Fibroblast of skin of right quadriceps (primary cell): Measurements from ENCODE around the gene RWDD3.

Source experiments
- DNase-seq: peaks from one replicate; pipeline ENCODE4 v3.0.0-alpha.2; 2013

Gene RWDD3

DNA sequence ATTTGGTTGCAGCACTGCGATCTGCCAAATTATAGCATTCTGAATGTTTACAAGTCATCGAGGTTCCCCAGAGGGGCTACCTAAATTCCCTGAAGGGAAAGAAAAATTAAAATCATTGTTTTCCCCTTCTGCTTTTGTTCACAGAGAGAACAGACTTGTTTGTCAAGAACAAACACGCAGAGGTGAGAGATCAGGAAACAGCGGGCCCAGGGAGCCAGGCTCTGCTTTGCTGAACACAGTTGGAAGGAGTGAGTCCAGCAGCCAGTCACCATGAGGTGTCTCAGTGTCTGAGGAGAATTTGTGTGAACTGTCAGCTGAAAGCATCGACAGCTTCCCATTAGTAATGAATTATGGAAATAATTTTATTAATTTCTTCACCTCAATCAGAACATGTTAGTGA is 52.5 kb downstream of the RWDD3 start:
- no peak for DNase-seq

- DNase-seq, result no peak
Observed at GRCh38 chr1:95287081-95287480, 53.1 kb downstream of the RWDD3 start.

GRCh38 chr1:95287825-95288224 is 53.8 kb downstream of the RWDD3 start:
- DNase-seq, result no peak
